Pancreas (tissue), 10 donors: ENCODE data around the gene IGSF3. TPM values are rescaled to one million over a fixed set of nuclear protein-coding genes. Genes with fewer than 3 reads are reported as not detected.

Experiments used
- ATAC-seq, 4 donors: fragments of 200-7000 bp; cut with Tn5 transposase; one replicate each; pipeline versions ENCODE4 v1.8.0 to v1.9.1; 2020; ENCODE audit warnings: mild to moderate bottlenecking in 4 of 4, moderate library complexity in 4 of 4
- DNase-seq, 6 donors: peaks; one replicate each; pipeline ENCODE4 v3.0.0-alpha.2; 2020
- FAIRE-seq: peaks from 2 replicates; lab custom pipeline; 2012; peaks lifted over from hg19 to GRCh38; lab: Jason Lieb, UNC
- H3K27ac ChIP-seq, 4 donors: fragments of 200-600 bp; sonication (generic); 1 replicate in 3 of 4; 2 replicates in 1 of 4; pipeline versions ENCODE4 v1.5.0 to v1.8.0; 2020
- H3K27me3 ChIP-seq, 4 donors: fragments of 200-600 bp; one replicate each; pipeline ENCODE4 v1.8.0; 2021
- H3K36me3 ChIP-seq, 3 donors: fragments of 200-600 bp; sonication (generic) in 1 of 3; one replicate each; pipeline versions ENCODE4 v1.5.0 to v1.8.0; 2020 to 2021
- H3K4me1 ChIP-seq, 3 donors: fragments of 200-600 bp; one replicate each; pipeline ENCODE4 v1.8.0; 2021
- H3K4me3 ChIP-seq, 4 donors: fragments of 200-600 bp; sonication (generic) in 2 of 4; one replicate each; pipeline versions ENCODE4 v1.5.0 to v1.8.0; 2020 to 2021
- H3K9me3 ChIP-seq, 4 donors: fragments of 200-600 bp; one replicate each; pipeline ENCODE4 v1.8.0; 2021
- WGBS, 2 donors: extraction: QIAGEN DNeasy Blood & Tissue Kit; methylation state at CpG; one replicate each; pipeline ENCODE4 v1.1.7; 2013; 5-methylcytosine and 5-hydroxymethylcytosine counted together
- intact Hi-C, 3 donors: fragments of 100-400 bp; cut with DNase I; formaldehyde crosslinking; loops; one replicate each; pipeline versions ENCODE4 v1.11.1 to v1.14.2; 2022
- polyA plus RNA-seq, 2 donors: library from polyadenylated mRNA; stranded (reverse); fragments of 200-250 nt; gene quantifications; one replicate each; pipeline ENCODE4 v1.2.3, GENCODE V29; 2013
- total RNA-seq, 6 donors: library from RNA; stranded (reverse); fragmentation: NEBNext Ultra II Directional in 4 of 6; extraction: Animal tissue kit (Norgen Biotek cat#: 25700) in 4 of 6; gene quantifications; one replicate each; pipeline versions ENCODE4 v1.2.1 to v1.2.4, GENCODE V29; 2021 to 2023
- TF ChIP-seq, protein P1 (sequence below), 4 donors: fragments of 200-600 bp; sonication (generic) in 3 of 4; IDR thresholded peaks; one replicate each; pipeline versions ENCODE4 v1.5.0 to v1.8.0; 2021; ENCODE audit warnings: antibody characterized with exemption in 4 of 4
- donor health status: healthy with polysubstance abuse.
- donor health status: DM: no; HTN: no; CAD: no; lungs with moderate emphysema.
- donor health status: DM: no; HTN: no; CAD: no.
- donor health status: control.
- donor health status: control.
- donor health status: Bipolar disorder and iron deficiency.
- donor health status: DM: yes; HTN: yes; CAD: no.
- donor health status: DM: no; HTN: no; CAD: no.
- donor health status: DM: no; HTN: no; CAD: no.
- donor health status: DM: yes; HTN: yes; CAD: no.

Gene IGSF3
- total and polyA plus RNA-seq, 8 donors = 1.8 to 10.5 (median 2.7) TPM

GRCh38 chr1:116561563-116561962 is 106.0 kb downstream of the IGSF3 start:
- FAIRE-seq = no peak
- intact Hi-C loops = no loop called here
- TF ChIP-seq, protein P1, sequence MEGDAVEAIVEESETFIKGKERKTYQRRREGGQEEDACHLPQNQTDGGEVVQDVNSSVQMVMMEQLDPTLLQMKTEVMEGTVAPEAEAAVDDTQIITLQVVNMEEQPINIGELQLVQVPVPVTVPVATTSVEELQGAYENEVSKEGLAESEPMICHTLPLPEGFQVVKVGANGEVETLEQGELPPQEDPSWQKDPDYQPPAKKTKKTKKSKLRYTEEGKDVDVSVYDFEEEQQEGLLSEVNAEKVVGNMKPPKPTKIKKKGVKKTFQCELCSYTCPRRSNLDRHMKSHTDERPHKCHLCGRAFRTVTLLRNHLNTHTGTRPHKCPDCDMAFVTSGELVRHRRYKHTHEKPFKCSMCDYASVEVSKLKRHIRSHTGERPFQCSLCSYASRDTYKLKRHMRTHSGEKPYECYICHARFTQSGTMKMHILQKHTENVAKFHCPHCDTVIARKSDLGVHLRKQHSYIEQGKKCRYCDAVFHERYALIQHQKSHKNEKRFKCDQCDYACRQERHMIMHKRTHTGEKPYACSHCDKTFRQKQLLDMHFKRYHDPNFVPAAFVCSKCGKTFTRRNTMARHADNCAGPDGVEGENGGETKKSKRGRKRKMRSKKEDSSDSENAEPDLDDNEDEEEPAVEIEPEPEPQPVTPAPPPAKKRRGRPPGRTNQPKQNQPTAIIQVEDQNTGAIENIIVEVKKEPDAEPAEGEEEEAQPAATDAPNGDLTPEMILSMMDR (IDR thresholded peaks at IDR 0.05) = no peak

DNA sequence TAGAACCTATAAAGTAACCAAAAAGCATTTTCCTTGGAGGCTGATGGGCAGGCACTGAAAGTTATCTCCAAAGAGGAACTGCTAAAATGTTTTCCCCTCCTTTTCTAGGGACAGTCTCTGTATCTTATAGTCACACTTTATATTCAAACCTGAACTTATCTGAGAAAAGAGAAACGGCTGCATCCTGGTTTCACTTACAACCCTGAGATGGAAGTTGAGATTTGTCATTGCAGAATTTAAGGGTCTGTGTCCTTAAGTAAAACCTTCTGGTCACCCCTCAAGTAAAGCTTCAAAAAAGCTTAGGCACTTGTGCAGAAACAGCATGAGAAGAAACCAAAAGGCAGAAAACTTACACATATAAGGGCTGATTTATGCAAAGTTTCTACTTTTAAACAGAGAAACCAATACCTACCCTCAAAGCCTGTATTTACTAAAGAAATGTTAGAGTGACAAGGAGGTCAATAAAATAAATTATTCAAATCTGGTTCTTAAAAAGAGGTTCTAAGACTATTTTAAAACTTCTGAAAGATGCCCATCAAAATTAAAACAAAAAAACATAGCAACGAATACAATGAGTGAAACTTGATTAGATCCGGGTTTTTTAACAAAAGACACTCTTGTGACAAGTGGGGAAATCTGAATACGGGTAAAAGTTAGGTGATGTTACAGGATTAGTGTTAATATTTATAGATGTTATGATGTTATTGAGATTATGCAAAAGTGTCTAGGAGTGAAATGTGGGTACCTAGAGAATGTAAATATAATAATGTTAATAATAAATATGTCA is 106.6 kb downstream of the IGSF3 start:
- intact Hi-C loops = no loop called here
- H3K27ac ChIP-seq = no peak overlapping the region
- H3K9me3 ChIP-seq = no peaks in the 10 kb centered on the region
- TF ChIP-seq, protein P1 (IDR thresholded peaks at IDR 0.05) = no peak
- FAIRE-seq (no peak), ATAC-seq (no peak), DNase-seq (no peak)
- no peaks in the 10 kb centered on the region for H3K27me3 ChIP-seq
- whole genome bisulfite sequencing, 2 donors = 76 to 90% methylated on average over 4 of the region's 4 CpGs
- H3K4me1 ChIP-seq = no peaks in the 10 kb centered on the region
- H3K4me3 ChIP-seq = no peak overlapping the region
- H3K36me3 ChIP-seq = no peaks in the 10 kb centered on the region

More at GRCh38 chr1:116561563-116561962, 106.0 kb downstream of the IGSF3 start:
- ATAC-seq (no peak), DNase-seq (no peak)
- H3K27ac ChIP-seq = no peak overlapping the region
- no peaks in the 10 kb centered on the region for H3K36me3 ChIP-seq
- no peaks in the 10 kb centered on the region for H3K4me1 ChIP-seq
- H3K4me3 ChIP-seq = no peak overlapping the region
- no peaks in the 10 kb centered on the region for H3K27me3 ChIP-seq
- H3K9me3 ChIP-seq = no peaks in the 10 kb centered on the region

DNA sequence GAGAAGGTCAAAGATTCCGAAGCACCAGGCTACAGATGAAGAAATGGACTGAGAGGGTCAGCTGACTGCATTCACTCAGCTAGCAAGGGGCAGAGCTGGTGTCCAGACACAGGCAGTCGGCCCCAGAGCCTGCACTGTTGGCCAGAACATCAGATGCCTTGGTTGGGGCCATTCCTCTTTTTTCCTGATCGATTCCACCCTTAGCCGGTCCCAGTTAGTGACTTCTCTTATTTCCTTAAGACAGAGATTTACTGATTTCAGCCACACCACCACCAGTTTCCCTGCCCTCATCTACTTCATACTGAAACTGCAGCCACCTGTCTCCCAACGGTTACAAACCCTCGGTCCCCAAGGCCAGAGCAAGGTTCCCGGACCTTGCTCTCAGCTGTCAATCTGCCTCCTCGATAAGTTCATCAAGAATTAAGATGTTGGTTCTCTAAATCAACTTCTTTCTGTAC is 108.2 kb downstream of the IGSF3 start:
- Histone ChIP-seq H3K4me3 (no peak overlapping the region), H3K4me1 (peaks cover 0 to 5% (median 0%) of the 10 kb centered on the region in 3 donors), H3K27me3 (no peaks in the 10 kb centered on the region), H3K9me3 (no peaks in the 10 kb centered on the region), H3K27ac (no peak overlapping the region), H3K36me3 (no peaks in the 10 kb centered on the region)
- TF ChIP-seq, protein P1 (IDR thresholded peaks at IDR 0.05) = no peak
- WGBS, 2 donors = 68 to 71% methylated on average over 8 of the region's 8 CpGs
- ATAC-seq (no peak), FAIRE-seq (no peak), DNase-seq (no peak)
- intact Hi-C loops = no loop called here

GRCh38 chr1:116558571-116558970 is 109.0 kb downstream of the IGSF3 start:
- DNase-seq = no peak
- FAIRE-seq = no peak
- no peak for ATAC-seq
- Histone ChIP-seq H3K36me3 (no peaks in the 10 kb centered on the region), H3K27me3 (no peaks in the 10 kb centered on the region), H3K9me3 (no peaks in the 10 kb centered on the region), H3K4me3 (no peak overlapping the region), H3K27ac (no peak overlapping the region), H3K4me1 (peaks cover 0 to 5% (median 0%) of the 10 kb centered on the region in 3 donors)
- intact Hi-C loops = no loop called here
- WGBS, 2 donors = 83 to 90% methylated on average over 1 of the region's 1 CpG
- TF ChIP-seq, protein P1 (IDR thresholded peaks at IDR 0.05) = no peak

- TF ChIP-seq, protein P1 (IDR thresholded peaks at IDR 0.05) = no peak
These were observed 109.4 kb downstream of the IGSF3 start for GRCh38 chr1:116558140-116558549.

More at GRCh38 chr1:116558140-116558549, 109.4 kb downstream of the IGSF3 start:
- H3K36me3 ChIP-seq = no peaks in the 10 kb centered on the region
- DNase-seq (no peak), FAIRE-seq (no peak), ATAC-seq (no peak)
- H3K4me3 ChIP-seq = no peak overlapping the region
- H3K9me3 ChIP-seq = no peaks in the 10 kb centered on the region
- 89 to 94% methylated on average over 4 of the region's 4 CpGs for WGBS, 2 donors
- H3K27me3 ChIP-seq = no peaks in the 10 kb centered on the region
- peaks cover 0 to 5% (median 0%) of the 10 kb centered on the region in 3 donors for H3K4me1 ChIP-seq
- intact Hi-C loops = no loop called here
- H3K27ac ChIP-seq = no peak overlapping the region
